HCT116 (cell line): ENCODE measurements around the gene XKR7. TPM values are rescaled to one million over a fixed set of nuclear protein-coding genes. Genes with fewer than 3 reads are reported as not detected.

Source experiments
- ATAC-seq: fragments of 200-7000 bp; cut with Tn5 transposase; 2 replicates; pipeline ENCODE4 v1.9.1; 2020; ENCODE audit warnings: mild to moderate bottlenecking, moderate library complexity
- BruUV-seq: library from RNA; stranded (reverse); fragments of 400-500 nt; replicated peaks from 2 replicates; lab custom pipeline; 2021; lab: Mats Ljungman, UMichigan
- CTCF ChIA-PET: fragments of 300-600 bp; sonication (Branson Sonifier 250); formaldehyde crosslinking; loops from one replicate; lab custom pipeline; 2021; ENCODE audit warnings: antibody characterized with exemption; lab: Charles Lee
- POLR2A ChIA-PET: fragments of 300-600, 350-600 bp; sonication (Branson Sonifier 250); formaldehyde crosslinking; loops from one replicate; lab custom pipeline; 2021; ENCODE audit warnings: antibody characterized with exemption; lab: Charles Lee
- RAD21 ChIA-PET, 2 experiments: fragments of 300-600 bp; sonication (Branson Sonifier 250); formaldehyde crosslinking; loops; one replicate each; lab custom pipeline; 2023; ENCODE audit warnings: low total read pairs in 2 of 2; ENCODE audit not compliant: uncharacterized antibody in 2 of 2, unreplicated experiment in 2 of 2, low non-redundant PET in 1 of 2; lab: Charles Lee
- DNase-seq: peaks from one replicate; pipeline ENCODE4 v3.0.0-alpha.2; 2010; ENCODE audit warnings: low read depth, low spot score
- H2AFZ ChIP-seq: fragments of 200-600 bp; shearing (Covaris generic), sonication (generic); 2 replicates; pipeline ENCODE4 v1.6.1; 2017; ENCODE audit warnings: low read depth, mixed run types, mixed read lengths, antibody characterized with exemption, low read length; ENCODE audit not compliant: poor library complexity, severe bottlenecking
- H3K27ac ChIP-seq: 2 replicates; pipeline ENCODE4 v1.5.1; 2012; ENCODE audit warnings: low read depth, low read length
- H3K27me3 ChIP-seq: fragments of 200-600 bp; sonication (generic); 2 replicates; pipeline ENCODE4 v1.6.1; 2016; ENCODE audit warnings: mixed run types, low read length, mixed read lengths; ENCODE audit not compliant: insufficient read depth
- H3K36me3 ChIP-seq, 2 experiments: fragments of 200-500 bp in 1 of 2; fragments of 200-600 bp in 1 of 2; sonication (Bioruptor generic) in 1 of 2; sonication (generic) in 1 of 2; 2 replicates each; pipeline versions ENCODE4 v1.5.1 to v1.6.1; 2014 to 2016; ENCODE audit warnings: low read length in 2 of 2, inconsistent platforms in 1 of 2, mixed read lengths in 1 of 2, mixed run types in 1 of 2; ENCODE audit not compliant: insufficient read depth in 2 of 2, control insufficient read depth in 1 of 2
- H3K4me1 ChIP-seq, 2 experiments: fragments of 200-600 bp in 1 of 2; sonication (generic) in 1 of 2; 2 replicates each; pipeline versions ENCODE4 v1.5.1 to v1.6.1; 2012 to 2017; ENCODE audit warnings: low read length in 2 of 2, inconsistent platforms in 1 of 2, mild to moderate bottlenecking in 1 of 2, mixed read lengths in 1 of 2, mixed run types in 1 of 2, moderate library complexity in 1 of 2; ENCODE audit not compliant: insufficient read depth in 2 of 2, control insufficient read depth in 1 of 2
- H3K4me2 ChIP-seq: fragments of 200-600 bp; sonication (generic); 2 replicates; pipeline ENCODE4 v1.6.1; 2017; ENCODE audit warnings: mixed run types, low read length, mixed read lengths
- H3K4me3 ChIP-seq, 2 experiments: fragments of 200-600 bp in 1 of 2; sonication (generic) in 1 of 2; replicated peaks in 1 of 2; 2 replicates each; pipeline ENCODE4 v1.5.1; 2011 to 2016; ENCODE audit warnings: low read length in 2 of 2, control low read depth in 1 of 2, low read depth in 1 of 2, mild to moderate bottlenecking in 1 of 2, mixed read lengths in 1 of 2, mixed run types in 1 of 2
- H3K79me2 ChIP-seq: fragments of 200-600 bp; sonication (generic); 2 replicates; pipeline ENCODE4 v1.6.1; 2017; ENCODE audit warnings: mild to moderate bottlenecking, mixed run types, low read length, moderate library complexity, mixed read lengths; ENCODE audit not compliant: insufficient read depth
- H3K9ac ChIP-seq: fragments of 200-600 bp; sonication (generic); 2 replicates; pipeline ENCODE4 v1.6.1; 2016; ENCODE audit warnings: low read length, mixed read lengths
- H3K9me2 ChIP-seq: fragments of 200-600 bp; sonication (generic), shearing (Covaris generic); 2 replicates; pipeline ENCODE4 v1.6.1; 2017; ENCODE audit warnings: mixed run types, mild to moderate bottlenecking, moderate library complexity; ENCODE audit not compliant: insufficient read depth
- H3K9me3 ChIP-seq, 2 experiments: fragments of 200-500 bp in 1 of 2; fragments of 200-600 bp in 1 of 2; sonication (Bioruptor generic) in 1 of 2; sonication (generic) in 1 of 2; 2 replicates each; pipeline ENCODE4 v1.6.1; 2014 to 2017; ENCODE audit warnings: low read length in 2 of 2, mixed read lengths in 2 of 2, inconsistent platforms in 1 of 2, low read depth in 1 of 2, mild to moderate bottlenecking in 1 of 2, mixed run types in 1 of 2, moderate library complexity in 1 of 2; ENCODE audit not compliant: control insufficient read depth in 1 of 2, insufficient read depth in 1 of 2
- H4K20me1 ChIP-seq: fragments of 200-600 bp; sonication (generic), shearing (Covaris generic); 2 replicates; pipeline ENCODE4 v1.6.1; 2017; ENCODE audit warnings: mixed run types, mild to moderate bottlenecking, moderate library complexity; ENCODE audit not compliant: insufficient read depth
- ATF3 ChIP-seq: IDR thresholded peaks from 2 replicates; pipeline ENCODE4 v1.6.1; 2012
- CBX3 ChIP-seq: IDR thresholded peaks from 2 replicates; pipeline ENCODE4 v1.6.1; 2012; ENCODE audit warnings: low read depth
- CEBPB ChIP-seq: IDR thresholded peaks from 2 replicates; pipeline ENCODE4 v1.6.1; 2012; ENCODE audit warnings: low read depth
- EGR1 ChIP-seq: IDR thresholded peaks from 2 replicates; pipeline ENCODE4 v1.6.1; 2012; ENCODE audit warnings: low read depth
- ELF1 ChIP-seq: IDR thresholded peaks from 2 replicates; pipeline ENCODE4 v1.6.1; 2012; ENCODE audit warnings: low read depth, borderline replicate concordance
- EZH2 ChIP-seq: fragments of 200-600 bp; sonication (generic); IDR thresholded peaks from 2 replicates; pipeline ENCODE4 v1.6.1; 2017; ENCODE audit warnings: antibody characterized with exemption, mixed run types
- EZH2phosphoT487 ChIP-seq: fragments of 200-600 bp; IDR thresholded peaks from 2 replicates; pipeline ENCODE4 v1.6.1; 2018; ENCODE audit warnings: antibody characterized with exemption, borderline replicate concordance
- JUND ChIP-seq: IDR thresholded peaks from 2 replicates; pipeline ENCODE4 v1.6.1; 2012
- POLR2A ChIP-seq: IDR thresholded peaks from 2 replicates; pipeline ENCODE4 v1.7.0; 2011; ENCODE audit warnings: borderline replicate concordance; ENCODE audit not compliant: insufficient read depth, insufficient read length; ENCODE audit errors: extremely low read depth
- POLR2AphosphoS5 ChIP-seq: IDR thresholded peaks from 2 replicates; pipeline ENCODE4 v1.6.1; 2011; ENCODE audit warnings: mild to moderate bottlenecking, low read depth, low read length, moderate library complexity
- RAD21 ChIP-seq: IDR thresholded peaks from 2 replicates; pipeline ENCODE4 v1.6.1; 2012; ENCODE audit warnings: low read depth, mild to moderate bottlenecking
- REST ChIP-seq: IDR thresholded peaks from 2 replicates; pipeline ENCODE4 v1.6.1; 2012; ENCODE audit warnings: low read depth
- SIN3A ChIP-seq: IDR thresholded peaks from 2 replicates; pipeline ENCODE4 v1.6.1; 2012; ENCODE audit warnings: low read depth
- SP1 ChIP-seq: IDR thresholded peaks from 2 replicates; pipeline ENCODE4 v1.6.1; 2012; ENCODE audit warnings: low read depth
- SRF ChIP-seq: IDR thresholded peaks from 2 replicates; pipeline ENCODE4 v1.6.1; 2012; ENCODE audit warnings: low read depth
- TCF7L2 ChIP-seq: IDR thresholded peaks from 2 replicates; pipeline ENCODE4 v1.7.0; 2011; ENCODE audit warnings: borderline replicate concordance, inconsistent platforms; ENCODE audit not compliant: insufficient read depth, insufficient read length; ENCODE audit errors: extremely low read depth
- YY1 ChIP-seq: IDR thresholded peaks from 2 replicates; pipeline ENCODE4 v1.6.1; 2011; ENCODE audit warnings: low read length, low read depth, moderate library complexity, mild to moderate bottlenecking; ENCODE audit not compliant: insufficient replicate concordance; ENCODE audit errors: extremely low read depth
- ZFX ChIP-seq: fragments of 450-650 bp; IDR thresholded peaks from 2 replicates; pipeline ENCODE4 v1.6.1; 2017
- ZNF274 ChIP-seq: fragments of 200-500 bp; sonication (Bioruptor generic); IDR thresholded peaks from 2 replicates; pipeline ENCODE4 v1.6.1; 2014; ENCODE audit warnings: mild to moderate bottlenecking, low read depth, low read length, inconsistent platforms
- intact Hi-C: fragments of 100-400 bp; cut with micrococcal nuclease; formaldehyde crosslinking; loops from 2 replicates; pipeline ENCODE4 v1.10.0; 2022
- total RNA-seq: library from RNA; stranded (reverse); gene quantifications from one replicate; pipeline ENCODE4 v1.2.1, GENCODE V29; 2021; ENCODE audit not compliant: unreplicated experiment
- TF ChIP-seq, protein P1 (sequence below): IDR thresholded peaks from 2 replicates; pipeline ENCODE4 v1.6.1; 2012

XKR7 gene
- total RNA-seq, 1 experiment from 2014 or later = not detected

- TF ChIP-seq, protein P1, sequence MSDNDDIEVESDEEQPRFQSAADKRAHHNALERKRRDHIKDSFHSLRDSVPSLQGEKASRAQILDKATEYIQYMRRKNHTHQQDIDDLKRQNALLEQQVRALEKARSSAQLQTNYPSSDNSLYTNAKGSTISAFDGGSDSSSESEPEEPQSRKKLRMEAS = no peak
- TF ChIP-seq, all 23 proteins: peak for 0
These were observed 828 bp upstream of the XKR7 start (continued) for GRCh38 chr20:31966991-31967655.

DNA sequence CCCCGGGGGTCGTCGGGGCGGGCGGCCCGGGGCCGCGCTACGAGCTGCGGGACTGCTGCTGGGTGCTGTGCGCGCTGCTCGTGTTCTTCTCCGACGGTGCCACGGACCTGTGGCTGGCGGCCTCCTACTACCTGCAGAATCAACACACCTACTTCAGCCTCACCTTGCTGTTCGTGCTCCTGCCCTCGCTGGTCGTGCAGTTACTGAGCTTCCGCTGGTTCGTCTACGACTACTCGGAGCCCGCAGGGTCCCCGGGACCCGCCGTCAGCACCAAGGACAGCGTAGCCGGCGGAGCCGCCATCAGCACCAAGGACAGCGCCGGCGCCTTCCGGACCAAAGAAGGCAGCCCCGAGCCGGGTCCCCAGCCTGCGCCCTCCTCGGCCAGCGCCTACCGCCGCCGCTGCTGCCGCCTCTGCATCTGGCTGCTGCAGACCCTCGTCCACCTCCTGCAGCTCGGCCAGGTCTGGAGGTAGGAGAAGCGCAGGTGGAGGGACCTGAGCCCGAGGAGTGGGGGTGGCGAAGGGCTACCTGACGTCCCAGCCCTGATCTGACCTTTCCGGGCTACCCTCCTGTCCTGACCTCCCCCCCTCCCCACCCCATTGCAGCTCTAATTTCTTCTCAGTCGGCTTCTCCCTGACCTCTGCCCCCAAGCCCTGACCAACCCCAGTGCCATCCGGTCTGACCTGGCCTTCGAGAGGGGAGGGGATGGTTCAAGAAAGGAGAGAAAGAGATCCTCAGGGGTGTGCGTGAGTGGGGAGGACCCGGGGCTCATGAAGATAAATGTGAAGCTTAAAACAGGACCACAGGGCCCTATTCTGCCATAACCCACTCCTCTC is 558 bp downstream of the XKR7 start:
- RAD21 ChIA-PET = no interaction called here
- no TSS peak for BruUV-seq
- H3K79me2 ChIP-seq = no peaks in the 10 kb centered on the region
- no peaks in the 10 kb centered on the region for H3K36me3 ChIP-seq
- CTCF ChIA-PET = no interaction called here
- POLR2A ChIA-PET = no interaction called here
- no peak overlapping the region for H3K4me2 ChIP-seq
- H4K20me1 ChIP-seq = no peaks in the 10 kb centered on the region
- H3K4me1 ChIP-seq = no peaks in the 10 kb centered on the region
- no peak overlapping the region for H3K27ac ChIP-seq
- no peak overlapping the region for H2AFZ ChIP-seq
- TF ChIP-seq POLR2A (no peak), ELF1 (no peak), POLR2AphosphoS5 (peak; percentile 45; the same call in 1 of the 2 replicates), CEBPB (no peak), ZNF274 (no peak), SRF (no peak), ATF3 (no peak), EZH2phosphoT487 (no peak), CBX3 (peak; percentile 69; the same call in 1 of the 2 replicates), JUND (no peak), SIN3A (peak; percentile 75; the same call in 1 of the 2 replicates), EZH2 (no peak), SP1 (no peak), RAD21 (no peak), ZFX (no peak), EGR1 (no peak), REST (no peak; the same call in 1 of the 2 replicates), TCF7L2 (no peak), YY1 (no peak)
- ATAC-seq (peak; percentile 87), DNase-seq (no peak)
- intact Hi-C loops = no loop called here
- H3K9me3 ChIP-seq = no peaks in the 10 kb centered on the region
- no peaks in the 10 kb centered on the region for H3K9me2 ChIP-seq
- H3K27me3 ChIP-seq = peaks cover 77% of the 10 kb centered on the region
- H3K9ac ChIP-seq = no peak overlapping the region
- no peak overlapping the region for H3K4me3 ChIP-seq
